Measurements from ENCODE around the gene EXOC6B.

Gene EXOC6B

GRCh38 chr2:72191441-72191840 is 634.4 kb downstream of the EXOC6B start:
- no peak for DNase-seq

DNA sequence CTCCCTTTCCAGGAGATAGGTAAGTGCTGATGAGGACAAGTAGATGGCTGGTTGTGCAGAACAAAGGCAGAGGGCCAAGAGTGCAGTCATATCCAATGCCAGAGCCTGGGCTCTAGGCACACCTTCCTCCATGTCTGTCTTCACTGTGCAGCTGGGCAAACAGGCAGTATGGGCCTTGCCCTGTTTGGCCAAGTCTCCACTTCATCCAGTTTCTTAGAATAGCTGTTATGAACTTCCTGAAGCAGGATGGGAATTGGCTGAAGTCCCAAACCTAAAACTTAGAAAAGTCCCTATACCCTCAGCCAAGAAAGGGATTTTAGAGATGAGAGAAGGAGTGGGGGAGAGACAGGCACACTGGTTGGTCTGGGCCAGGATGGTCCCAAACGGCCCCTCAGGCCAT is 640.6 kb downstream of the EXOC6B start:
- no peak for DNase-seq

- no peak for DNase-seq
Observed at GRCh38 chr2:72183466-72183865, 642.4 kb downstream of the EXOC6B start.

DNA sequence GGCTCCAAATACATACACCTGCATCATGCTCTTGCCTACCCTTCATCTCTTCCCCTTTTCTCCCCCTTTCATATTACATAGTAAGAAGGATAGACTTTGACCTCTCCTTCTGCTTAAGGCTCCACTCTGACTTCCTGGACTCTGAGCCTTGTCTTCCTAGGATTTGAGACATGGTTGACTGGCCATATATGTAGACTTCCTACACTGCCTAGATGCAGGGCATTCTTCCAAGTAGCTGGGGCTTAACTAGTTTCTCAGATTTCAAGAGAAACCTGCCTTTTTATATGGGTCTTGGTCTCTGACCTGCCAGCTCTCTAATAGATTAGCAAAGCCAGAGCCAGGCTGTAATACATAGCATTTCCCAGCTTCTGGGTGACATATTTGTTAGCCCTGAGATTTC is 642.8 kb downstream of the EXOC6B start:
- no peak for DNase-seq

GRCh38 chr2:72182547-72182946 is 643.3 kb downstream of the EXOC6B start:
- DNase-seq: no peak

GRCh38 chr2:72181616-72182015 is 644.2 kb downstream of the EXOC6B start:
- DNase-seq: no peak

- no peak for DNase-seq
Observed at GRCh38 chr2:72180351-72180750, 645.5 kb downstream of the EXOC6B start.

GRCh38 chr2:72178551-72178950 is 647.3 kb downstream of the EXOC6B start:
- no peak for DNase-seq

DNA sequence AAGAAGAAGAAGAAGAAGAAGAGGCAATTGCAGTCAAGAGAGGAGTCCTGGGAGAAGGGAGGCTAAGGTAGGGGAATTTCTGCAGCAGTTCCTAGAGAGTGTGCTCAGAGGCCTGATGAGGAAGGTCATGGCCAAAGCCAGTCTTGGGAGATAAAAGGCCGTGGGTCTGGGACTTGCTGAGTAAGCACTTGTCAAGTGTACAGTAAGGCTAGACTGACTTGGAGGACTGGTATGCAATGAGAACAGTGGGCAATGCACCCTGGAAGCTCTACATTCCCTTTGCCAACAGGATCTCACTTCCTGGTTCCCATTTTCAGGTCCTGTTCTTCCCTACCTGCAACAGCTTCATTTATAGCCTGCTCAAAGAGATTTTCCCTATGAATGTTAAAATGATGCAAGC is 649.6 kb downstream of the EXOC6B start:
- DNase-seq: no peak

DNA sequence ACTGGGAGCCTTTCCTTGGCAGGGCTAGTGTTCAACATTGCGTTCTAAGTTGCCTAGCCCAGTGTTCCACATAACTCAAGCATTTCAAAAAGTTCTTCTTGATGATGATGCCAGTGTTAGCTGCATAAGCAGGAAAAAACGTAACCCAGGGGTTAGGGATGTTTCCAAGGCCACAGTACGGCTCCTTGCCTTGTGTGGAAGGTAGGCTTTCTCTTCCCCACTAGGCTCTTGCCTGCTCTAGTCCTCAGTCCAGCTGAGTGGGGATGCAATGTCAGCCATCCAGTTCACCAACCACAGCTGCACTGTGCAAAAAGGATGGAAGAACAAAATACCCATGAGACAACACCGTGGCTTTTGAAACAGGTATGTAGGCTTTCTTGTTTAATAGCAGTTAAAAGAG is 650.2 kb downstream of the EXOC6B start:
- no peak for DNase-seq

GRCh38 chr2:72173640-72174321 is 652.1 kb downstream of the EXOC6B start:
- no peak for DNase-seq

DNA sequence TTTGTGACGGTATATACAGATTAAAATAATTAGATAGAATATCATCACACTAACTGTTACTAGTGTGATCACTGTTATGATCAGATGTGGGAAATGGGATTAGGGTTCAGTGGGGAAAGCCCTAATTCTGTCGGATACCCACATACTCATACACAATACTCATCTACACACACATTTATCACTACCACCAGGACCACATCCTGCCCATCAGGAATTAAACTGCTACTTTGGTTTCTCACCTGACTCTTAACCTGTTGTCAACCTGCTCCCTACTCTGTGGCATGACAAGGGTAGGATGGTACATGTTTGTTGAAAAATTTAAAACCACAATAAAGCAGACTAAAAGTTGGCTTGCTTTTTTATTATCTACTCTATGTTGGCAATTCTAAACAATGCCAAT is 653.4 kb downstream of the EXOC6B start:
- DNase-seq: no peak

- no peak for DNase-seq
Observed at GRCh38 chr2:72166279-72166678, 659.6 kb downstream of the EXOC6B start.

GRCh38 chr2:72165792-72166191 is 660.0 kb downstream of the EXOC6B start:
- DNase-seq: no peak

- no peak for DNase-seq
Observed at GRCh38 chr2:72162574-72162973, 663.3 kb downstream of the EXOC6B start.

GRCh38 chr2:72159211-72159993 is 666.4 kb downstream of the EXOC6B start:
- DNase-seq: no peak

- DNase-seq: no peak
Observed at GRCh38 chr2:72157871-72158771, 667.7 kb downstream of the EXOC6B start.

GRCh38 chr2:72156872-72157271 is 669.0 kb downstream of the EXOC6B start:
- no peak for DNase-seq

DNA sequence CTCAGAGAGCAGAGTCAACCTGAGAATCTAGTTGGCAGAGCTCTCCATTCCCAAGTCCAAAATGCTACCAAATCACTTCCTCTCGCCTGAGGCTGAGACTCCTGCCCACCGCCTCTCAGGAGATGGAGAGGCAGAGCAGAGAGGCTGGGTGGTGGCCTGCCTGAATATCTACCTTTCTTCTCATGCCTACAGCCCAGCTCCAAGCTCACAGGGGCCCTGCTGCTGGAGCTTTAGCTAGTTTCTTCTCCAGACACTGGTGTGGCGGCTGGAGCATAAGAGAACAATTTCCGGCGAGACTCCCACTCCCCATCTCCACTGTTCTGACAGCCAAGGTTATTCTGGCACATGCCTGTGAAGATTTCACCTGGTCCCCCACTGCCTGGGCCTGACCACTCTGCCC is 670.1 kb downstream of the EXOC6B start:
- DNase-seq: no peak

- DNase-seq: no peak
Observed at GRCh38 chr2:72155151-72155550, 670.7 kb downstream of the EXOC6B start.

- no peak for DNase-seq
Observed at GRCh38 chr2:72154386-72154975, 671.4 kb downstream of the EXOC6B start.

DNA sequence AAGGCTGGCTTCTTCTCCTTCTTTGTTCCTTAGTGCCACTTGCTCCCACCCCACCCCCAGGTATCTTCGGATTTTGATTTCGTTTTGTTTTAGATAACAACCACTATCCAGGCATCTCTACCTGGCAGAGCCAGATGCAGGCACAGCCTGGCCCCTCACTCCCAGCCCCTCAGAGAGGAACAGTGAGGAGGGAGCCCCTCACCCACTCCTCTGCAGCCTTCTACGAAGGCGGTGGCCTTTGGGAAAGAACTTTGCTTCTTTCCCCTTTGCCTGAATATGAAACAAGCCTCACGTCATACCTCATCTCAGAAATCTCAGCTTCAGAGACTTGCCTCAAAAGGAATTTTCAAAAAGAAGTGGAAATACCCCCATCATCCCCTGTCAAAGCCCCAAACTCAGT is 671.9 kb downstream of the EXOC6B start:
- DNase-seq: no peak

Measured in activated naive CD4-positive, alpha-beta T cell treated with anti-CD3 and anti-CD28 coated beads, Interleukin-2, amount 50 U/mL, for 16 hours (primary cell).